HG02973 (cell line): ENCODE data around the gene SMAD7.
A peak's percentile ranks its signal among the peaks of the same experiment; 100 is the strongest.

ENCODE experiments used
- ATAC-seq: cut with Tn5 transposase; IDR thresholded peaks from one replicate; pipeline ENCODE4 v1.9.1; 2021; ENCODE audit warnings: moderate library complexity; ENCODE audit not compliant: unreplicated experiment

SMAD7 gene

GRCh38 chr18:48932822-48933510 is 17.8 kb downstream of the SMAD7 start:
- ATAC-seq, result no peak

GRCh38 chr18:48932462-48932818 is 18.3 kb downstream of the SMAD7 start:
- no peak for ATAC-seq

- peak; percentile 40 for ATAC-seq
These were observed 18.9 kb downstream of the SMAD7 start for GRCh38 chr18:48931680-48932461.

GRCh38 chr18:48930926-48931325 is 19.8 kb downstream of the SMAD7 start:
- ATAC-seq, result no peak

GRCh38 chr18:48929941-48930713 is 20.6 kb downstream of the SMAD7 start:
- no peak for ATAC-seq

GRCh38 chr18:48929212-48929612 is 21.6 kb downstream of the SMAD7 start:
- ATAC-seq, result no peak

GRCh38 chr18:48928787-48929186 is 22.0 kb downstream of the SMAD7 start:
- peak; percentile 45 for ATAC-seq

GRCh38 chr18:48927286-48928080 is 23.3 kb downstream of the SMAD7 start:
- no peak for ATAC-seq

GRCh38 chr18:48926420-48926857 is 24.3 kb downstream of the SMAD7 start:
- ATAC-seq, result no peak

GRCh38 chr18:48925491-48925780 is 25.3 kb downstream of the SMAD7 start:
- ATAC-seq, result no peak

- no peak for ATAC-seq
These were observed 25.9 kb downstream of the SMAD7 start for GRCh38 chr18:48924630-48925490.

- ATAC-seq, result no peak
These were observed 26.8 kb downstream of the SMAD7 start for GRCh38 chr18:48923746-48924629.

GRCh38 chr18:48922801-48923730 is 27.7 kb downstream of the SMAD7 start:
- no peak for ATAC-seq

GRCh38 chr18:48922226-48922800 is 28.5 kb downstream of the SMAD7 start:
- no peak for ATAC-seq

GRCh38 chr18:48921305-48922225 is 29.2 kb downstream of the SMAD7 start:
- no peak for ATAC-seq

GRCh38 chr18:48920408-48921038 is 30.2 kb downstream of the SMAD7 start:
- no peak for ATAC-seq
